ENCODE measurements around the gene SERPINA12. TPM values are rescaled to one million over a fixed set of nuclear protein-coding genes. Genes with fewer than 3 reads are reported as not detected.

Gene SERPINA12
- total RNA-seq, 1 donor from 2014 or later, result not detected

DNA sequence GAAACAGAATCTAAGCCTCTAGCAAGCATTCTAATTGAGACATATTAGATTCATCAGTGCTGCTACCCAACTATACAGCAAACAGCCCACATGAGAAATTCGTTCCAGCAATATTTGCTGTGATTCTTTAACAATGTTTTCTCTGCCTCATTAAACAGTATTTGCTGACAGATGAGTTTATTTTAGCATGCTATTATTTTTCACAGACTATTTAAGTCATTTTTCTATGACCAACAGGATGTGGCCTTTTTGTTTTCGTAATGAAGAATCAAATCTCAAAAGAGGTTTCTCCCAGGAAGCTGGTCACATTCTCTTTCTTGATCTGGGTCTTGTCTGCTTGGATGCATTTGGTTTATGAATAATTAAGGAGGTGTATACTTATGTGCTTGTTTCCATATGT is 23.2 kb upstream of the SERPINA12 start:
- Histone ChIP-seq H3K4me3 (no peak overlapping the region), H3K4me1 (no peaks in the 10 kb centered on the region), H3K27ac (no peak overlapping the region), H3K36me3 (no peaks in the 10 kb centered on the region), H3K9me3 (no peaks in the 10 kb centered on the region), H3K27me3 (ENCODE audit: low read depth) (peaks cover 6% of the 10 kb centered on the region)
- no peak for ATAC-seq
- intact Hi-C loops (cut with DNase I), result no loop called here
- TF ChIP-seq, protein P1, sequence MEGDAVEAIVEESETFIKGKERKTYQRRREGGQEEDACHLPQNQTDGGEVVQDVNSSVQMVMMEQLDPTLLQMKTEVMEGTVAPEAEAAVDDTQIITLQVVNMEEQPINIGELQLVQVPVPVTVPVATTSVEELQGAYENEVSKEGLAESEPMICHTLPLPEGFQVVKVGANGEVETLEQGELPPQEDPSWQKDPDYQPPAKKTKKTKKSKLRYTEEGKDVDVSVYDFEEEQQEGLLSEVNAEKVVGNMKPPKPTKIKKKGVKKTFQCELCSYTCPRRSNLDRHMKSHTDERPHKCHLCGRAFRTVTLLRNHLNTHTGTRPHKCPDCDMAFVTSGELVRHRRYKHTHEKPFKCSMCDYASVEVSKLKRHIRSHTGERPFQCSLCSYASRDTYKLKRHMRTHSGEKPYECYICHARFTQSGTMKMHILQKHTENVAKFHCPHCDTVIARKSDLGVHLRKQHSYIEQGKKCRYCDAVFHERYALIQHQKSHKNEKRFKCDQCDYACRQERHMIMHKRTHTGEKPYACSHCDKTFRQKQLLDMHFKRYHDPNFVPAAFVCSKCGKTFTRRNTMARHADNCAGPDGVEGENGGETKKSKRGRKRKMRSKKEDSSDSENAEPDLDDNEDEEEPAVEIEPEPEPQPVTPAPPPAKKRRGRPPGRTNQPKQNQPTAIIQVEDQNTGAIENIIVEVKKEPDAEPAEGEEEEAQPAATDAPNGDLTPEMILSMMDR (IDR thresholded peaks at IDR 0.05), result no peak
- DNase-seq, result no peak

DNA sequence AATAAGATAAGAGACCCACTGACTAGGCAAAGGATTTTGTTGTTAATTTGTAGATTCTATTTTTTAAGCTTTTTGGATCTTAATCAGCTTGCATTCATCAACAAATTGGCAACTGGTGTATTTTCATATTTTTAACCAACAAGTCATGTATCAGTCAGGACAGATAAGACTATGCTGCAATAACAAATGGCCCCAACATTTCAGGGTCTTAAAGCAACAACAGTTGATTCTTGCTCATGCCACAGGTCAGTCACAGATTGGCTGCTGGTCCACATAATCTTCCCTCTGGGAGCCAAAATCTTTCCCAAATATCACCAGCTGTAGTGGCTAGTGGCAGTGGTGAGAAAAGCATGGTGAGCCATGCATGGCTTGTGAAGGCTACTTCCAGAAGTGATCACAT is 21.9 kb upstream of the SERPINA12 start:
- H3K27me3 ChIP-seq (ENCODE audit: low read depth), result peaks cover 6% of the 10 kb centered on the region
- no peaks in the 10 kb centered on the region for H3K4me1 ChIP-seq
- H3K9me3 ChIP-seq, result no peaks in the 10 kb centered on the region
- intact Hi-C loops (cut with DNase I), result no loop called here
- no peak overlapping the region for H3K27ac ChIP-seq
- no peak for DNase-seq
- H3K36me3 ChIP-seq, result no peaks in the 10 kb centered on the region
- TF ChIP-seq, protein P1 (IDR thresholded peaks at IDR 0.05), result no peak
- no peak overlapping the region for H3K4me3 ChIP-seq
- ATAC-seq, result no peak

DNA sequence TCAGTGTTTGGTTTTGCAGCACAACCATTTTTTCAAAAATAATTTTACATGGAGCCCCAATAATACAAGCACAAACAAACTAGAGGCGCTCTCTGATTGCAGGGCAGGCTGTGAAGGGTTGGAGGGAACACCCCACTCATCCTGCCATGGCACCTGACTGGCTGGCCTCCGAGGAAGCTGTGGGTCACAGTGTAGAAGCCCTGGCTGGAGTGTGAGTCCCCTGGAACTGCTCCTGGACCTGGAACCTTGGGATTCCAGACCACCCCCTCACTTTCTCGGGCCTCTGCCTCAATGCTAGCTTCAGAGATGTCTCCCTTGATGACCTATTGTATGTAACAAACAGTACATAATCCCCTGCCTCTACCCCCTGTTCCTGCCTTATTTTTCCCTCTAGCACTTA is 14.8 kb upstream of the SERPINA12 start:
- peaks cover 6% of the 10 kb centered on the region for H3K27me3 ChIP-seq (ENCODE audit: low read depth)
- no peaks in the 10 kb centered on the region for H3K4me1 ChIP-seq
- H3K36me3 ChIP-seq, result no peaks in the 10 kb centered on the region
- TF ChIP-seq, protein P1 (IDR thresholded peaks at IDR 0.05), result no peak
- no peak overlapping the region for H3K27ac ChIP-seq
- ATAC-seq (no peak), DNase-seq (no peak)
- no peaks in the 10 kb centered on the region for H3K9me3 ChIP-seq
- intact Hi-C loops (cut with DNase I), result no loop called here
- no peak overlapping the region for H3K4me3 ChIP-seq

DNA sequence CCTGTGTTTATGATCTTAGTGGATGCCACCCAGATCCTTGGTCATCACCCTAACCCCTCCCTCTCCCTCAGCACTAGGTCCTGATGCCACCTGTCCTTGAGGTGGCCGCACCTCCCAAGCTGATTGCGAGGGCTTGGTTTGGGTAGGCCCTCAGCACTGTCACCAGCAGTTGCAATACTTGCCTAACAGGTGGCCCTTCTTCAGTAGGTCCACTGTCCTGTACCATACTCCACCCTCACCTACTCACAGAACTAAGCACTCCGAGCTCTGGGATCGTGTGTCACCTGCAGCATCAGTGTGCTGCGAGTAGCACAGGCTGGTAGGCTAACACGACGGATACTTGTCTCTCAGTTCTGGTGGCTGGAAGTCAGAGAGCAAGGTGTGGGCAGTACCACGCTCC is 14.0 kb upstream of the SERPINA12 start:
- no peak overlapping the region for H3K4me3 ChIP-seq
- H3K27ac ChIP-seq, result no peak overlapping the region
- peaks cover 6% of the 10 kb centered on the region for H3K27me3 ChIP-seq (ENCODE audit: low read depth)
- intact Hi-C loops (cut with DNase I), result no loop called here
- no peaks in the 10 kb centered on the region for H3K4me1 ChIP-seq
- DNase-seq (no peak), ATAC-seq (no peak)
- TF ChIP-seq, protein P1 (IDR thresholded peaks at IDR 0.05), result no peak
- no peaks in the 10 kb centered on the region for H3K9me3 ChIP-seq
- no peaks in the 10 kb centered on the region for H3K36me3 ChIP-seq

DNA sequence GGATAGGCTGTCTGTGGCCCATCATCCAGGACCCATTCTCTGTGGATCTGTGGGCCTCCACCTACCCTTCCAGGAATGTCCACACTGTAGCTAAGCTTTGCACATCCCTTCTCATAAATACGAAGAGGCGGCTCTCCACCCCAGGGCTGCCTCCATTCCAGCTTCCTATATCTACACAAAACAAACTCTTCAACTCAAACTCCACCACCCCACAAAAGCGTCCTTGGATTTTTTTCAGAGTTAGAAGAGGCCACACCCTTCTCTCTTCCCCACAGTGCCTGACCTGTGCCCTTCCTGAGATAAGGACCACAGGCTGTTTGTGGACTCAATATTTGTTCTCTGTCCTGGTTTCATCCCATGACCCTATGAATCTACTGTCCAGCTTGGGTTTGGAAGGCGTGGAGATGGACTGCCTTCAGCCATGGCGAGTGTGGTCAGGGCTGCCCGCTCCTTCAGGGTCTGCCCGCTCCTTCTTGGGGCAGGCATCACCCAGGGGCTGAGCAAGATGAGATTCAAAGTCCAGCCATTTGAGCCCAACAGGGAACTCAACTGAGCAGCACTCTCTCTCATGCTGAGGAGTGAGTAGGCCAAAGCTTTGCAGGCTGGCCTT is 13.0 kb upstream of the SERPINA12 start:
- TF ChIP-seq, protein P1 (IDR thresholded peaks at IDR 0.05), result no peak
- no peaks in the 10 kb centered on the region for H3K9me3 ChIP-seq
- no peak overlapping the region for H3K4me3 ChIP-seq
- no peaks in the 10 kb centered on the region for H3K36me3 ChIP-seq
- ATAC-seq (no peak), DNase-seq (no peak)
- no peaks in the 10 kb centered on the region for H3K4me1 ChIP-seq
- peaks cover 6% of the 10 kb centered on the region for H3K27me3 ChIP-seq (ENCODE audit: low read depth)
- H3K27ac ChIP-seq, result no peak overlapping the region
- intact Hi-C loops (cut with DNase I), result no loop called here
